GM12864 (cell line): Measurements from ENCODE around the gene KLKB1.

ENCODE experiments used
- DNase-seq: peaks from one replicate; pipeline ENCODE4 v3.0.0-alpha.2; 2011; ENCODE audit warnings: low read depth
- H3K4me3 ChIP-seq: 2 replicates; pipeline ENCODE4 v1.5.1; 2011; ENCODE audit warnings: mild to moderate bottlenecking, low read depth, low read length, control low read depth
- CTCF ChIP-seq: IDR thresholded peaks from 2 replicates; pipeline ENCODE4 v1.5.1; 2011; ENCODE audit warnings: low read depth, mild to moderate bottlenecking, moderate library complexity, low read length, control low read depth, inconsistent platforms; ENCODE audit errors: missing control alignments

Gene KLKB1

GRCh38 chr4:186307916-186308315 lies 80.6 kb downstream of the KLKB1 start:
- no peak overlapping the region for H3K4me3 ChIP-seq

More at GRCh38 chr4:186307916-186308315, 80.6 kb downstream of the KLKB1 start:
- DNase-seq = no peak
- TF ChIP-seq CTCF = no peak
